Neural cell (in vitro differentiated cells): ENCODE measurements around the gene PIEZO1.

Source experiments
- CTCF ChIP-seq: fragments of 450-650 bp; IDR thresholded peaks from 2 replicates; pipeline ENCODE4 v1.5.1; 2014; ENCODE audit warnings: antibody characterized with exemption, mild to moderate bottlenecking, moderate library complexity; ENCODE audit not compliant: poor library complexity, severe bottlenecking
- EZH2 ChIP-seq: fragments of 200-600, 300-800 bp; shearing (Covaris generic), sonication (generic); IDR thresholded peaks from 2 replicates; pipeline ENCODE4 v1.6.1; 2014; ENCODE audit warnings: antibody characterized with exemption, low read length, borderline replicate concordance, mild to moderate bottlenecking; ENCODE audit not compliant: insufficient read depth, poor library complexity, severe bottlenecking
- MXI1 ChIP-seq: fragments of 450-650 bp; conservative IDR thresholded peaks from 2 replicates; pipeline ENCODE4 v1.6.1; 2014; ENCODE audit warnings: antibody characterized with exemption, mild to moderate bottlenecking; ENCODE audit not compliant: poor library complexity, severe bottlenecking
- POLR2AphosphoS5 ChIP-seq: IDR thresholded peaks from 2 replicates; pipeline ENCODE4 v1.6.1; 2012
- RAD21 ChIP-seq: fragments of 450-650 bp; conservative IDR thresholded peaks from 2 replicates; pipeline ENCODE4 v1.6.1; 2014; ENCODE audit warnings: antibody characterized with exemption, mild to moderate bottlenecking, moderate library complexity

GRCh38 chr16:88721815-88722755, 62.9 kb downstream of the PIEZO1 start:
- no peak for TF ChIP-seq CTCF
- TF ChIP-seq MXI1, result no peak
- no peak for TF ChIP-seq RAD21
- no peak for TF ChIP-seq EZH2
- TF ChIP-seq POLR2AphosphoS5, result no peak
